KMS-11 (cell line): ENCODE results near the gene MYBL2.

Experiments
- H2AFZ ChIP-seq: fragments of 200-600 bp; sonication (generic); 2 replicates; pipeline ENCODE4 v1.6.1; 2016; ENCODE audit warnings: antibody characterized with exemption, mixed run types, low read depth
- H3K27ac ChIP-seq: fragments of 200-600 bp; sonication (generic); 2 replicates; pipeline ENCODE4 v1.6.1; 2016; ENCODE audit warnings: mild to moderate bottlenecking, mixed run types
- H3K27me3 ChIP-seq: fragments of 200-600 bp; sonication (generic); 2 replicates; pipeline ENCODE4 v1.6.1; 2017; ENCODE audit warnings: mild to moderate bottlenecking, low read depth, mixed run types, moderate library complexity; ENCODE audit not compliant: insufficient read depth
- H3K36me3 ChIP-seq: fragments of 200-600 bp; sonication (generic); 2 replicates; pipeline ENCODE4 v1.6.1; 2017; ENCODE audit warnings: mild to moderate bottlenecking, mixed run types; ENCODE audit not compliant: insufficient read depth
- H3K4me1 ChIP-seq: fragments of 200-600 bp; sonication (generic); 2 replicates; pipeline ENCODE4 v1.6.1; 2016; ENCODE audit warnings: mild to moderate bottlenecking, low read depth, mixed run types; ENCODE audit not compliant: poor library complexity, severe bottlenecking
- H3K4me2 ChIP-seq: fragments of 200-600 bp; sonication (generic); 2 replicates; pipeline ENCODE4 v1.7.0; 2016; ENCODE audit warnings: mild to moderate bottlenecking, mixed run types
- H3K4me3 ChIP-seq: fragments of 200-600 bp; sonication (generic); IDR thresholded peaks from 2 replicates; pipeline ENCODE4 v1.6.1; 2017; ENCODE audit warnings: low read depth, low read length, mixed read lengths; ENCODE audit not compliant: insufficient read depth
- H3K79me2 ChIP-seq: fragments of 200-600 bp; sonication (generic); 2 replicates; pipeline ENCODE4 v1.6.1; 2016; ENCODE audit warnings: low read depth, mixed run types; ENCODE audit not compliant: insufficient read depth
- H3K9ac ChIP-seq: fragments of 200-600 bp; sonication (generic); 2 replicates; pipeline ENCODE4 v1.6.1; 2016; ENCODE audit warnings: mild to moderate bottlenecking, mixed run types
- H4K20me1 ChIP-seq: fragments of 200-600 bp; sonication (generic); 2 replicates; pipeline ENCODE4 v1.6.1; 2016; ENCODE audit warnings: mild to moderate bottlenecking, mixed run types; ENCODE audit not compliant: insufficient read depth
- TF ChIP-seq, protein P1 (sequence below): fragments of 200-600 bp; sonication (generic); conservative IDR thresholded peaks from 2 replicates; pipeline ENCODE4 v1.6.1; 2017; ENCODE audit warnings: low read depth, mild to moderate bottlenecking, antibody characterized with exemption, low read length, moderate library complexity, mixed read lengths

Gene MYBL2

DNA sequence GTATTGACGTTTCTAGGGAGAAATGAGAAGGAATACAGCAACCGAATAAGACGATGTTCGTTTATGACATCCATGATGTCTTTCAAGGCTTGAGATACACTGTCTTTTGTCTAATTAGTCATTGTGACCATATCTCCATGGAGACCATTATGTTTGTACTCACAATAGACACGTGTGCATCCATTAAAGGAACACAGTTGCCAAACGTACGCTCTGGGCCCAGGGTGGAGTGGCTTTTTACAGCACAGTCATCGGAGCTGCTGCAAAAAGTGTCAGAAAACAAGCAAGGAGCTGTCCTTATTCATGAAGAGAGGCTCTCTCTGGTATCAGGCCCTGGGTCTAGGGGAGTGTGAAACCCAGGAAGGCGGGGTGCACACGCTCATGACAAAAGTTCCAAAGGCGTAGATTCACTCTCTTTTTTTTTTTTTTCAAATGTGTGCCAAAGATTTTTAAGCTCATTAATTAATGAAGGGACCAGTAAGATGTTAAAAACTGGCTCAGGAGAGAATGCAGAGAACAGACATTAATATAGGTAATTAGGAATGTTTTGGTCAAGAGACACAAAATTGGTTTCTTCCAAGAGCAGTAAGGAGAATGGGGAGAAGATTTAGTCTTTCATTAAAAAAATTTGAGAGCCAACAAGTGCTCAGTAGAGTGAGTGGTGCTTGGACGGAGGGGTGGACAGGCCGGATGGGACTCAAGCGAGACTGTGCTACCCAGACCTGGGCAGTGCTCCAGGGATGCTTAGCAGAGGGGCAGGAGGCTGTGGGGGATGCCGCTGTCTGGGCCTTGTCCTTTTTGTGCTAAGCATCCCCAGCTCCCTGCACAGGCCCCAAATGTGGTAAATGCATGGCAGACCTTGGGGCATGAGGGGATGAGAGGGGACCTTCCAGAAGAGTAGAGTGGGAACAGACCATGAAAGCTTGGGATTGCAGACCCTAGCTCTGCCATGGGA is 94.7 kb downstream of the MYBL2 start:
- Histone ChIP-seq H3K27me3 (no peaks in the 10 kb centered on the region), H3K4me2 (no peak overlapping the region), H3K27ac (no peak overlapping the region), H3K4me1 (peaks cover 18% of the 10 kb centered on the region), H3K79me2 (no peaks in the 10 kb centered on the region), H3K36me3 (no peaks in the 10 kb centered on the region), H3K4me3 (no peak overlapping the region), H2AFZ (no peak overlapping the region), H3K9ac (no peak overlapping the region), H4K20me1 (no peaks in the 10 kb centered on the region)
- TF ChIP-seq, protein P1, sequence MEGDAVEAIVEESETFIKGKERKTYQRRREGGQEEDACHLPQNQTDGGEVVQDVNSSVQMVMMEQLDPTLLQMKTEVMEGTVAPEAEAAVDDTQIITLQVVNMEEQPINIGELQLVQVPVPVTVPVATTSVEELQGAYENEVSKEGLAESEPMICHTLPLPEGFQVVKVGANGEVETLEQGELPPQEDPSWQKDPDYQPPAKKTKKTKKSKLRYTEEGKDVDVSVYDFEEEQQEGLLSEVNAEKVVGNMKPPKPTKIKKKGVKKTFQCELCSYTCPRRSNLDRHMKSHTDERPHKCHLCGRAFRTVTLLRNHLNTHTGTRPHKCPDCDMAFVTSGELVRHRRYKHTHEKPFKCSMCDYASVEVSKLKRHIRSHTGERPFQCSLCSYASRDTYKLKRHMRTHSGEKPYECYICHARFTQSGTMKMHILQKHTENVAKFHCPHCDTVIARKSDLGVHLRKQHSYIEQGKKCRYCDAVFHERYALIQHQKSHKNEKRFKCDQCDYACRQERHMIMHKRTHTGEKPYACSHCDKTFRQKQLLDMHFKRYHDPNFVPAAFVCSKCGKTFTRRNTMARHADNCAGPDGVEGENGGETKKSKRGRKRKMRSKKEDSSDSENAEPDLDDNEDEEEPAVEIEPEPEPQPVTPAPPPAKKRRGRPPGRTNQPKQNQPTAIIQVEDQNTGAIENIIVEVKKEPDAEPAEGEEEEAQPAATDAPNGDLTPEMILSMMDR, result no peak

DNA sequence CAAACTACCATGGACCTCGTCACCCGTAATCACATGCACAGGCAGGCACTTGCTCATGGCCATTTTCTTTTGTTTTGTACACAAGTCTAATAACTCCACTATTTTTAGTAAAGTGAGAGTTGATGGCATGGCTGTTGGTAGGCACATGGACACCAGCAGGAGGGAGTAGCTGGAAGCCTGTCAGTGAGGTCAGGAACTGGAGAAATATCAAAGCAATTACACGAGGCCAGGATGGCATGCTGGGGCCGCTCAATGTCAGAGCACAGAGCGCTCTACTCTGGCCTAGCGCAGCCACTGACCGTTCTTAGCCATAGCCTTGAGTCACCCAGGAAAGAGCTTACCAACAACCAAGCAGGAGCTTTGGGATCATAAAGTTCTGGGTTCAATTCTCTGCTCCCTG is 96.0 kb downstream of the MYBL2 start:
- Histone ChIP-seq H4K20me1 (no peaks in the 10 kb centered on the region), H3K36me3 (no peaks in the 10 kb centered on the region), H2AFZ (no peak overlapping the region), H3K9ac (no peak overlapping the region), H3K4me3 (no peak overlapping the region), H3K79me2 (no peaks in the 10 kb centered on the region), H3K4me2 (no peak overlapping the region), H3K4me1 (peaks cover 8% of the 10 kb centered on the region), H3K27ac (no peak overlapping the region), H3K27me3 (no peaks in the 10 kb centered on the region)
- TF ChIP-seq, protein P1, result no peak

DNA sequence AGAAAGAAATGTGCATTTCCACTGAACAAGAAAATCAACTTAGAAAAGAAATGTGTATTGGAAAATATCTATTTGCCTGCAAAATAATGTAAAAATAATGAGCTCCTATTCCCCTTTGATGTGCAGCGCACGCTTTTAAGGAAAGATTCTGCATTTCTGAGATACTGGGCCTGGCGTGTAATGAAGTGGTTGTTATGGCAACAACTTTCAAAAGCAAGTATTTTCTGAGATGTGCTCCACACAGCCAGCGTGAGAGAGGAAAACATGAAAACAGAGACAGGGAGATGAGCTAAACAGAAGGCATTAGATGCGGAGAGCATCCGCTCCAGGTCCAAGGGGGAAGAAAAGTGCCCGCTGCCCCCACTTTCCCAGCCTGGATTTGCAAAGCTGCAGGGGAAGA is 99.0 kb downstream of the MYBL2 start:
- TF ChIP-seq, protein P1, result no peak
- H4K20me1 ChIP-seq, result no peaks in the 10 kb centered on the region
- no peak overlapping the region for H3K27ac ChIP-seq
- no peak overlapping the region for H3K9ac ChIP-seq
- H3K4me2 ChIP-seq, result no peak overlapping the region
- no peaks in the 10 kb centered on the region for H3K27me3 ChIP-seq
- H3K36me3 ChIP-seq, result no peaks in the 10 kb centered on the region
- H3K4me3 ChIP-seq, result no peak overlapping the region
- H2AFZ ChIP-seq, result no peak overlapping the region
- peaks cover 12% of the 10 kb centered on the region for H3K4me1 ChIP-seq
- no peaks in the 10 kb centered on the region for H3K79me2 ChIP-seq
